Parathyroid adenoma (tissue), 2 donors: Measurements from ENCODE around the gene ENOX1.
A peak's percentile ranks its signal among the peaks of the same experiment; 100 is the strongest.
"Not testable (repeated sequence)": the region's sequence is repeated elsewhere in the genome, so short reads cannot be mapped to it uniquely, and the experiment has no call there.

Source experiments
- H2AFZ ChIP-seq: fragments of 300-600 bp; sonication (generic); one replicate; pipeline ENCODE4 v1.7.0; 2017; ENCODE audit warnings: antibody characterized with exemption, mild to moderate bottlenecking
- H3K27ac ChIP-seq: fragments of 300-600 bp; sonication (generic); one replicate; pipeline ENCODE4 v1.7.0; 2017
- H3K27me3 ChIP-seq: fragments of 300-600 bp; sonication (generic); one replicate; pipeline ENCODE4 v1.7.0; 2017; ENCODE audit warnings: low read length; ENCODE audit not compliant: control insufficient read depth, insufficient read depth
- H3K36me3 ChIP-seq: fragments of 300-600 bp; sonication (generic); one replicate; pipeline ENCODE4 v1.7.0; 2017; ENCODE audit warnings: low read length; ENCODE audit not compliant: control insufficient read depth, insufficient read depth
- H3K4me1 ChIP-seq: fragments of 300-600 bp; sonication (generic); one replicate; pipeline ENCODE4 v1.7.0; 2017; ENCODE audit warnings: control low read depth
- H3K4me2 ChIP-seq: fragments of 300-600 bp; sonication (generic); one replicate; pipeline ENCODE4 v1.7.0; 2017; ENCODE audit warnings: low read length
- H3K4me3 ChIP-seq: fragments of 300-600 bp; sonication (generic); one replicate; pipeline ENCODE4 v1.7.0; 2017; ENCODE audit warnings: low read depth, low read length
- H3K79me2 ChIP-seq: fragments of 300-600 bp; sonication (generic); one replicate; pipeline ENCODE4 v1.7.0; 2017; ENCODE audit warnings: control low read depth
- H3K9ac ChIP-seq: fragments of 300-600 bp; sonication (generic); one replicate; pipeline ENCODE4 v1.7.0; 2017; ENCODE audit warnings: mild to moderate bottlenecking
- H3K9me3 ChIP-seq: fragments of 300-600 bp; sonication (generic); one replicate; pipeline ENCODE4 v1.7.0; 2017; ENCODE audit warnings: low read length; ENCODE audit not compliant: control insufficient read depth
- CTCF ChIP-seq: fragments of 300-600 bp; sonication (generic); IDR thresholded peaks from one replicate; pipeline ENCODE4 v1.7.0; 2017; ENCODE audit warnings: antibody characterized with exemption, mild to moderate bottlenecking
- donor health status: primary hyperparathyroidism.

ENOX1 gene

GRCh38 chr13:43786766-43787517 lies at the start of gene ENOX1:
ENOX1 (minus strand) TSS chr13:43786972.
- H3K4me1 ChIP-seq, result no peaks in the 10 kb centered on the region
- no peaks in the 10 kb centered on the region for H3K79me2 ChIP-seq
- H3K27ac ChIP-seq, result no peak within 1 kb of the TSS
- H3K36me3 ChIP-seq, result no peaks in the 10 kb centered on the region
- no peak for TF ChIP-seq CTCF
- H3K27me3 ChIP-seq, result no peaks in the 10 kb centered on the region
- peak within 1 kb of the TSS; percentile 75 for H2AFZ ChIP-seq
- no peak within 1 kb of the TSS for H3K9ac ChIP-seq
- peak within 1 kb of the TSS; percentile 88 for H3K4me2 ChIP-seq
- no peaks in the 10 kb centered on the region for H3K9me3 ChIP-seq
- peak within 1 kb of the TSS; percentile 52 for H3K4me3 ChIP-seq

GRCh38 chr13:43835701-43836100 lies 48.9 kb upstream of the ENOX1 start:
- Histone ChIP-seq H3K36me3 (no peaks in the 10 kb centered on the region), H2AFZ (no peak overlapping the region), H3K27me3 (no peaks in the 10 kb centered on the region), H3K27ac (no peak overlapping the region), H3K79me2 (no peaks in the 10 kb centered on the region), H3K4me1 (no peaks in the 10 kb centered on the region), H3K4me2 (no peak overlapping the region), H3K9ac (no peak overlapping the region), H3K4me3 (no peak overlapping the region), H3K9me3 (no peaks in the 10 kb centered on the region)
- TF ChIP-seq CTCF, result no peak

GRCh38 chr13:43831088-43831487 lies 44.3 kb upstream of the ENOX1 start:
- TF ChIP-seq CTCF, result no peak
- no peaks in the 10 kb centered on the region for H3K4me1 ChIP-seq
- H3K4me2 ChIP-seq, result no peak overlapping the region

GRCh38 chr13:43830497-43830881 lies 43.7 kb upstream of the ENOX1 start:
- H3K9me3 ChIP-seq, result no peaks in the 10 kb centered on the region
- no peak for TF ChIP-seq CTCF
- no peak overlapping the region for H3K27ac ChIP-seq
- no peak overlapping the region for H3K4me2 ChIP-seq
- no peaks in the 10 kb centered on the region for H3K36me3 ChIP-seq
- H2AFZ ChIP-seq, result no peak overlapping the region
- H3K9ac ChIP-seq, result no peak overlapping the region
- no peaks in the 10 kb centered on the region for H3K4me1 ChIP-seq
- H3K4me3 ChIP-seq, result no peak overlapping the region
- no peaks in the 10 kb centered on the region for H3K27me3 ChIP-seq
- no peaks in the 10 kb centered on the region for H3K79me2 ChIP-seq

More at GRCh38 chr13:43831088-43831487, 44.3 kb upstream of the ENOX1 start:
- H3K9me3 ChIP-seq, result no peaks in the 10 kb centered on the region
- no peak overlapping the region for H2AFZ ChIP-seq
- no peaks in the 10 kb centered on the region for H3K36me3 ChIP-seq
- no peaks in the 10 kb centered on the region for H3K79me2 ChIP-seq
- no peaks in the 10 kb centered on the region for H3K27me3 ChIP-seq
- no peak overlapping the region for H3K4me3 ChIP-seq
- H3K9ac ChIP-seq, result no peak overlapping the region
- no peak overlapping the region for H3K27ac ChIP-seq

- H3K27ac ChIP-seq, H3K9ac ChIP-seq, H3K9me3 ChIP-seq, H3K4me1 ChIP-seq, H3K4me3 ChIP-seq, H3K36me3 ChIP-seq, H2AFZ ChIP-seq, H3K27me3 ChIP-seq, H3K4me2 ChIP-seq, H3K79me2 ChIP-seq: not testable (repeated sequence)
Measured at GRCh38 chr13:43824656-43825055, 37.9 kb upstream of the ENOX1 start.
